Tibial nerve (tissue), 3 donors: ENCODE measurements around the gene ZNF69.
A peak's percentile ranks its signal among the peaks of the same experiment; 100 is the strongest.

Experiments
- CTCF ChIP-seq, 5 experiments: fragments of 200-600 bp in 3 of 5; fragments of 450-650 bp in 2 of 5; sonication (generic) in 3 of 5; IDR thresholded peaks; one replicate each; pipeline ENCODE4 v1.5.1; 2016 to 2019; ENCODE audit warnings: antibody characterized with exemption in 5 of 5, mild to moderate bottlenecking in 3 of 5, moderate library complexity in 2 of 5
- POLR2A ChIP-seq, 2 donors: fragments of 450-650 bp; IDR thresholded peaks; one replicate each; pipeline ENCODE4 v1.6.1; 2017; ENCODE audit warnings: antibody characterized with exemption in 2 of 2, mild to moderate bottlenecking in 2 of 2, moderate library complexity in 2 of 2

GRCh38 chr19:11924886-11925650 is 37.5 kb downstream of the ZNF69 start, which contains the start of gene ZNF700:
- TF ChIP-seq CTCF (IDR thresholded peaks at IDR 0.05) (no peak), POLR2A (IDR thresholded peaks at IDR 0.05) (peak; percentile 60 to 81)
